ENCODE data around the gene UTS2.
A peak's percentile ranks its signal among the peaks of the same experiment; 100 is the strongest.

UTS2 gene

GRCh38 chr1:7813677-7814373, 39.0 kb downstream of the UTS2 start:
- no peak for DNase-seq (ENCODE audit: low read depth in 2 of 2)

DNA sequence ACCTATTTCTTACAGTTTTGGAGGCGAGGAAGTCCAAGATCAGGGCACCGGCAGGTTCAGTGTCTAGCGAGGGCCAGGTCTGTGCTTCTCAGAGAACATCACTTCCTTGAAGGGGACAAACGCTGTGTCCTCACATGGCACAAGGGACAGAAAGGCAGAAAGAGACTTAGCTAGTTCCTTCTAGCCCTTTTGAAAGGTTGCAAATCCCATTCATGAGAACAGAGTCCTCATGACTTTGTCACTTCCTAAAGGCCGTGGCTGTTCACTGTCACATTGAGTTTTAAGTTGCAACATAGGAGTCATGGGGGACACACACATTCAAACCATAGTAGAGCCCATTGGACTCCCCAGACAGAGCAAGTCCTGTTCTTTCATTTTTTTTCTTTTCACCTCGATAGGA, 41.4 kb downstream of the UTS2 start:
- no peak for DNase-seq (ENCODE audit: low read depth in 2 of 2)

GRCh38 chr1:7810395-7810794, 42.5 kb downstream of the UTS2 start:
- DNase-seq (ENCODE audit: low read depth in 2 of 2), result peak; percentile 34 to 39

DNA sequence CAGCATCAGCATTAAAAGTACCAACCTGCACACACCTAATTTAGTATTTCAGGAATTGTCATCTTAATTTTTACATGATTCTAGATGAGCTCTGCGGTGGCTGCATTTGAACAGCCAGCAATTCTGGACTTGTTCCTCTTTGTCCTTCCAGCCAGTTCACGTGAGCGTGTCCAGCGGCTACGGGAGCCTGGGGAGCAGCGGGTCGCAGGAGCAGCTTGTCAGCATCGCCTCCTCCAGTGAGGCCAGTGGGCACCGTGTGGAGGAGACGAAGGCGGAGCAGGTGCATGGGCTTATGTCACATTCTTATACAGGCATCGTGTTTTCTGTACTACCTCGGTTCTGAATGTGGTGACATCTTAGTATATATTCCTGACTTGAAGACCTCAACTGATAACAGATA, 43.1 kb downstream of the UTS2 start:
- no peak for DNase-seq (ENCODE audit: low read depth in 2 of 2)

DNA sequence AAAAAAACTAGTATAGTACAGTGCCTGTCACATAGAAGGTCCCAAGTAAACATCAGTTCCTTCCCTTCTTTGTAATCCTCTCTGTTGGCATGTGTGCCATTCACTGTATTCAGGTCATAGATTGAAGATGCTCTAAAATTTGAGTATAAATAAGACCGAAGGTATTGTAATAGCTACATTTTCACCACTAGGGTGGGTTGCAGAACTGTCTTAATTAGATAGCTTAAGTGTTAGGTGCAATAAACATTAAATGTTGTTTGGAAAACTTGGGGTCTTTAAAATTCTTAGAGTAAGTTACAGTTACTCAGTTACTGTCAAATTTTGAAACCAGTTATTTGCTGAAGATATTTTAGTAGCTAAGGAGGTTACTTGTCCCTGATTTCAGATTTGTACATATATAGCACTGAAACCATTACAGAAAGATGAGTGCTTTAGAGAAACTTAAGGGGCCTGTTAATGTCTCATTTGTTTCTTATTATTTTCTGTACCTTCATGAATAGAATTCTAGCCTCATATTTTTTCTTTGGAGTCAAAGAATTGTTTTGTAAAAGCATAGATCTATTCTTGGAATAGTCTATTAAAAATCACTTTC, 44.5 kb downstream of the UTS2 start:
- no peak for DNase-seq (ENCODE audit: low read depth in 2 of 2)

DNA sequence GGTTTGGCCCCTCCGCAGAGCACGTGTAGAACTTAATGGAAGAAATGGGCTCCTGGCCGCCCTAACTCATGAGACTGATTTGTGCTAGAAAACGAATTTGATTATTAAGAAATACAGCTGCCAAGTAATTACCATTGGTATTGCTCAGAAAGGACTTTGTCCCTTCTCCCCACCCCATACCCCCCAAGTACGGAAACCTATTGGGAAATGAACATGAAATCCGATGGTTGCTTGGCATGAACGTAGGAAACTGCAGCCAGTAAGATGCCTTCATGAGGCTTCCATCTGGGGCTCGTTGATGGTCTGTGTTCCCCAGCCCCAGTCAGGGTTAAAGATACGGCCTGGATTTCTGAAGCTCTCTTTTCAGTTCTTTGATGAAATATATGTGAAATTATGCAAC, 47.4 kb downstream of the UTS2 start:
- DNase-seq (ENCODE audit: low read depth in 2 of 2), result no peak
